HG03565 (cell line): Measurements from ENCODE around the gene ACD.

Experiments
- ATAC-seq: cut with Tn5 transposase; IDR thresholded peaks from one replicate; pipeline ENCODE4 v1.9.1; 2021; ENCODE audit warnings: mild to moderate bottlenecking, moderate library complexity; ENCODE audit not compliant: unreplicated experiment

ACD gene

DNA sequence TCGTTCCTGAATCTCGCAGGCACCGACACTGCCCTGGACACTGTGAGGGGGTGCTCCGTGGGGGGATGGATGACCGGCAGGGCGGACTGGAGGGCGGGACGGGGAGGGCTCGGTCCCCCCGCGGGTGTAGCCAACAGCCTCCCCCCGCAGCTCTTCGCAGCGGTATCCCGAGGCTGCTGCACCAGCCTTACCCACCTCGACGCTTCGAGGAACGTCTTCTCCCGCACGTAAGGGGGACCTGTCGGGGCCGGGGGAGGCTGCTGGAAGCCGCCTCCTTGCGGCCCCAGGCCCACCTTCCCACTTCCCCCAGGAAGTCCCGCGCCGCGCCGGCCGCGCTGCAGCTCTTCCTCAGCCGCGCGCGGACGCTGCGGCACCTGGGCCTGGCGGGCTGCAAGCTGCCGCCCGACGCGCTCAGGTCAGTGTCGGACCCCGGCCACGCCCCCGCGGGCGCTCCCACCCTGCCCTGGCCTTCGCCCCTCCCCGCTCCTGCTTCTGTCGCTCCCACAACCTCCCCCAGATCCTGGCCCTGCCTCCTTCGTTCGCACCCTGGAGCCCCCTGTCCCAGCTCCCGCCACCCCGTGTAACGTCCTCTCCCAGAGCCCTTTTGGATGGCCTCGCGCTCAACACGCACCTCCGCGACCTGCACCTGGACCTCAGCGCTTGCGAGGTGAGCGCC, 11.8 kb downstream of the ACD start:
- ATAC-seq = no peak

DNA sequence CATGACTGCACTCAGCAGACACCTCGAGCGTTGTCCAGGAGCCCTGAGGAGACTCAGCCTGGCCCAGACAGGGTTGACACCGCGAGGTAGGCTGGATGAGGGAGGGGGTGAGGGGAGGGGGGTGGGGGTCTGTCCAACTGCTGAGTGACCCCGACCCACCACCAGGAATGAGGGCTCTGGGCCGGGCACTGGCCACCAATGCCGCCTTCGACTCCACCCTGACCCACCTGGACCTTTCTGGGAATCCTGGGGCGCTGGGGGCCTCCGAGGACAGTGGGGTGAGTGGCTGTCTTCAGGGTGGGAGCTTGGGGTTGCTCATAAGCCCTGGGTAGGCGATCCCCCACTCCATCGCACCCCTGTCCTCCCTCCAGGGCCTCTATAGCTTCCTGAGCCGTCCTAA, 12.4 kb downstream of the ACD start:
- ATAC-seq = no peak

DNA sequence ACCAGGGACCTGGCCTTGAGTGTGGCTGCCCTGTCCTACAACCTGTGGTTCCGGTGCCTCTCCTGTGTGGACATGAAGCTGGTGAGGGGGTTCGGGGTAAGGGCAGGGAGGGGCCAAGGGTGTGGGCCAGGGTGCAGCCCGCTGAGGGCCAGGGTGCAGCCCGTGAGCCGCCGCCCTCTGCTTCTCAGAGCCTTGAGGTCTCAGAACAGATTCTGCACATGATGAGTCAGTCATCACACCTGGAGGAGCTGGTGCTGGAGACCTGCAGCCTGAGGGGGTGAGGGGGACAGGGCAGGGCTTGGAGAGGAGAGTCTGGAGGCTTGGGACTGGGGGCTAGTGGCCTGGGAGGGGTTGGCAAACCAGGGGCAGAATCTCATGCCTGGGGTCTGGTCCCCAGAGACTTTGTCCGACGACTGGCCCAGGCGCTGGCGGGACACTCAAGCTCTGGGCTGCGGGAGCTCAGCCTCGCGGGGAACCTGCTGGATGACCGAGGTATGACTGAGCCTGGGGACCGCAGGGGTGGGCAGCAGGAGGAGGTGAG, 12.9 kb downstream of the ACD start:
- no peak for ATAC-seq

DNA sequence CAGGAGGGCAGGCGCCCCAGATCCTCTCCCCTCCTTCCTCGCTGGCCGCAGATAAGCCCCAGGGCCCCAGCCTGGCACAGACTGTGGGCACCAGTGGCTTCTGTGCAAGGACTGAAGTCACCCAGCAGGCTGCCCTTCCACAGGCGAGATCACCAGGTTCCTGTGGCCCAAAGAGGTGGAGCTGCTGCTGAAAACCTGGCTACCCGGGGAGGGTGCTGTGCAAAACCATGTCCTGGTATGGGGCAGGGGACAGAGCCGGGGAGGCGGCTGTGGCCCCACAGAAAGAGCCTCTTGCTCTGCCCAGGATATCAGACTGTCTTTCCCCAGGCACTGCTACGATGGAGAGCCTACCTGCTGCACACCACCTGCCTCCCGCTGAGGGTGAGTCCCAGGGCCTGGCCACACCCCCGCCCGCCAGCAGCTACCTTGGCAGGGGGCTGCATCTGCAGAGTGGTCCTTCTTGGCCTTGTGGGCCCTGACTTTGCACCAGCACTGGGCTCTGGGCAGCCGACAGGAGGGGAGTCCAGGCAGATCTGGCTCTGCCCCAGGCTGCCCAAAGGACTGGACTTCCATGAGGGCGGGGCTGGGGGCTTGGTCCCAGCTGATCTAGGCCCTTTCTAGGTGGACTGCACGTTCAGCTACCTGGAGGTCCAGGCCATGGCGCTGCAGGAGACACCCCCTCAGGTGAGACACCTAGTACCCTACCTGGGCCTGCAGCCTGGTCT, 14.5 kb downstream of the ACD start:
- no peak for ATAC-seq

DNA sequence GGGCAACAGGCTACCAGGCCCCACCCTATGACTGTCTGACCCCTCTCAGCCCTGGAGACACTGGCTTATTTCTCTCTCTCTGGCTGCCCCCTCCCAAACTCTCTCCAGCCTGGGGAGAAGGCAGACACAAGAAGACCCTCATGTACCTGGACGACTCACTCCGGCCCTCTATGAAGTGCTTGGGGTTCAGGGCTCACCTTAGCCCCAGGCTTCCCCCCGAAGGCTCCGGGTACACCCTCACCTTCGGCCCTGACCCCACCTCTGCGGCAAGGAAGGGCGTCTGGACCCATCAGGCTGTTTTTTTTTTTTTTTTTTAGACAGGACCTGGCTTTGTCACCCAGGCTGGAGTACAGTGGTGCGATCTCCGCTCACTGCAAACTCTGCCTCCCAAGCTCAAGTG, 16.0 kb downstream of the ACD start:
- no peak for ATAC-seq

DNA sequence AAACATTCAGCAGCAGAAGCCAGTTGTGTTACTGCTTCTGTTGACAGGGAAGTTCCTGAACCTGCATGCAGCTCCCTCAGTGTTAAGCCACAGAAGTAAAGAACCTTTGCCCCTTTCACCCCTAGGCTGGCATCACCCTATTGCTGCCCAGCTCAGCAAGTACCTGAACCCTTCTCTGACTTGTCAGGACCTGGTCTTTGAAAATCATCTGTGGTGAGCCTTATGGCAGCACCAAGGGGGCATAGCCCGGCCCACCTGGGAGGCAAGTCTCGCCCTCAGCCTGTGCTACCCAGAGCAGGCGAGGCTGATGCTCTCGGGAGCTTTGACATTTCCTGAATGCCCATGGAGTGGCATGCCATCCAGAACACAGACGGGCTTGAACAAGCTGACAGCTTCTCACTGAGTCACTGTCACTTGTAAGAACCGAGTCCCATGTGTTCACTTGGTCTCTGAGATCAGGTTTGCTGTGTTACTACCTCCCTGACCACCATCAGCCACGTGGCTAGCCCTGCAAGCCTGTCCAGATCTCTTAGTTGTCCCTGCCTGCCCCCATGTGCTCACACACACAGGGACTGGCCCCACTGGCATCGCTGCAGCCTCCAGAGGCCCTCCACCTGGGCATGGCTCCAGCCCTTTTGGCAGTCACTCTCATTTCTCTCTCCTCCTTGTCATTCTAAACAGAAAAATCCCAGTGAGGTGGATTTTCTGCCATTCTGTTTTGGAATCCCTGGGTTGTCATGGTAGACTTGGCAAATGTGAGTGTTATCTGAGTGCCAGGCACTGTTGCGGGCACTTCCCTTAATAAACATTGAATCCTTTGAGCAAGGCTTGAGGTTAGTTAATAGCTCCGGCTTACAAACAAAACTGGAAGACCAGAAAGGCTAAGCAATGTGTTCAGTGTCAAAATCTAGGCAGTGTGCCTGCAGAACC, 18.0 kb downstream of the ACD start:
- ATAC-seq = no peak

DNA sequence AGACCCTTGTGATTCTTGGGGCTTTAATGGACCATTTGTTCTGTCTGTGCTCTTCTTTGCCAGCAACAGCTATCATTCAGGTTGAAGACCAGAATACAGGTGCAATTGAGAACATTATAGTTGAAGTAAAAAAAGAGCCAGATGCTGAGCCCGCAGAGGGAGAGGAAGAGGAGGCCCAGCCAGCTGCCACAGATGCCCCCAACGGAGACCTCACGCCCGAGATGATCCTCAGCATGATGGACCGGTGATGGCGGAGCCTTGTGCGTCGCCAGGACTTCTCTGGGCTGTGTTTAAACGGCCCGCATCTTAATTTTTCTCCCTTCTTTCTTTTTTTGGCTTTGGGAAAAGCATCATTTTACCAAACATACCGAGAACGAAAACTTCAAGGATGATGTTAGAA, 22.4 kb downstream of the ACD start:
- ATAC-seq = no peak

DNA sequence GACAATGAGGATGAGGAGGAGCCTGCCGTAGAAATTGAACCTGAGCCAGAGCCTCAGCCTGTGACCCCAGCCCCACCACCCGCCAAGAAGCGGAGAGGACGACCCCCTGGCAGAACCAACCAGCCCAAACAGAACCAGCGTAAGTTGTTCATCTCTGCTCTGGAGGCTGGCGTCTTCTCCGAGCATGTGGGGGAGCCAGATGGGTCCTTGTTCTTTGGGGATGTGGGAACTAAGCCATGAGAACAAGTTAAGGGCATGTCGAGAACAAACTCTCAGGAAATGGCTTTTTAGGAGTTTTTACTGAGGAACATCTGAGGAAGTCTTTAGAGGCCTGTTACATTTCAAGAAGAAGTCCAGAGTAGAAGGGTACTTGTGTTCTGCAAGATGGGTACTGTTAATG, 23.3 kb downstream of the ACD start:
- no peak for ATAC-seq

DNA sequence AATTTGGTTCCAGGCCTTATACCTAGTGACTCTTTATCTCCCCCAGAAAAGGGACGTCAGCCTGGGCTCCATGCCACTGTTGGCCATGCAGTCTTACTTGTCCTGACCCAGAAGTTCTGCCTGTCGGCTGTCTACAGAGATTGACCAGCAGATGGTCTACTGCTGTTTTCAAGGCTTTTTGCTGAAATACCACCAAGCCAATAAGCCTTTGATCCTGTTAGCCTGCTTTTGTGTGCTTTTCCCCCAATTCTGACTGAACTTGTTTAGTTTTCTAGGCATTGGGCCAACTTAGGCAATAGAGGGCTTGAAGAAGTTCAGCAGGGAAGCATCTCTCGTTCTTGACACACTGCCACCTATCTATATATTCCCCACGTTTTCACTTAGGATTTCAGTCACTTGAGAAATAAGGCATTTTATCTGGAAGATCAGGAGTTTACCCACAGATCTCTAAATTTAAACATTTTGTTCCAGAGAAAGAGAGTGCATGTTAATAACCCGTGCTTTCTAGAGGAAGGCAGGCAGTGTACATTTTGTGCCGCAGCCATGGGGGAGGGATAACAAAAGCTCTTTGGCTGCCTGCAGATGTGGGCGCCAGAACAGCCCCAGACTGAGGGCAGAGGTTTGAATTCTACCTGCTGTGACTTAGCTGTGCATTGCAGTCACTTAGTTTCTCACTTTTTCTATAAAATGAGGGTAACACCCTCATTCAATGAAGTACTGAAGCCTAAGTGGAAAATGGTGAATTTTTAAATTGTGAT, 27.5 kb downstream of the ACD start:
- no peak for ATAC-seq

DNA sequence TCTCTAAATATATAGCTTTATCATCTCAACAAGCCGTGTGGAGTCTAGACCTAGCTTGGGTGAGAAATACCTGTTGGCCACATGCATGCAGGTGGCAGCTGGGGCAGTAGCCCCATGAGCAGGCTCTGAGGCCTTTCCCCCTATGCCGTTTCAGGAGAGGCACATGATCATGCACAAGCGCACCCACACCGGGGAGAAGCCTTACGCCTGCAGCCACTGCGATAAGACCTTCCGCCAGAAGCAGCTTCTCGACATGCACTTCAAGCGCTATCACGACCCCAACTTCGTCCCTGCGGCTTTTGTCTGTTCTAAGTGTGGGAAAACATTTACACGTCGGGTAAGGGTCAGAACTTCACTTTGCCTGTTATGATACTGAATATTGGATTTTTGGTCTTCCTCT, 31.8 kb downstream of the ACD start:
- no peak for ATAC-seq

DNA sequence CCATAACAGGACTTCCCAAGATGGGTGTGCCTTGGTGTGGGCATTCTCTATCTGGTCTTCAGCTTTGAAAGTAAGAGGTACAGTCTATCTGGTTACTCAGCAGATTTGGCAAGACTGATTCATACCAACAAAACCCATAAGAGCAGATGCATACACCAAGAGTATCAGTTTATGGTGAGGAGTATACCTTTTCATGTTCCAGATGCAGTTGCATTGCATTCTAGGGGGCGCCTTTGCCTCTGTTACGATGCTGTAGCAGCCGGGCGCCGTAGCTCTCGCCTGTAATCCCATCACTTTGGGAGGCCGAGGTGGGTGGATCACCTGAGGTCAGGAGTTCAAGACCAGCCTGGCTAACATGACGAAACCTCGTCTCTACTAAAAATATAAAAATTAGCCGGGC, 46.3 kb downstream of the ACD start:
- ATAC-seq = no peak

DNA sequence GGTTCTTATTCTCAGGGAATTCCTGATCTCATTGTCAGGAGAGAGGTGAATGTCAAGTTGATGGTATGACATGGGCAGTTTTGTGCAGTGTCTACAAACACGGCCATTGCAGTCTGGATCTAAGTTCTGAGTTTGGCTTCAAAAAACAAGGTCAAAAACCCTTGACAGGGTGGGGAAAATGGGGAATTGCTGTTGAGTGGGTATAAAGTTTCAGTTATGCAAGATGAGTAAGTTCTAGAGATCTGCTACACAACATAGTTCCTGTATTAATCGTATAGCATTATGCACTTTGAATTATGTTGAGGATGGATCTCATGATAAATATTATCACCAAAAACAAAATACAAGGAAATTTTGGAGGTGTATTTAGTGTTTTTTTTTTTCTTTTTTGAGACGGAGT, 51.7 kb downstream of the ACD start:
- no peak for ATAC-seq
